IMR-90 (cell line): ENCODE measurements around the gene CASK. TPM values are rescaled to one million over a fixed set of nuclear protein-coding genes. Genes with fewer than 3 reads are reported as not detected.
"Not testable (repeated sequence)": the region's sequence is repeated elsewhere in the genome, so short reads cannot be mapped to it uniquely, and the experiment has no call there.

Experiments
- ATAC-seq: fragments of 200-7000 bp; cut with Tn5 transposase; 2 replicates; pipeline ENCODE4 v1.9.1; 2020; ENCODE audit warnings: low read depth, mild to moderate bottlenecking, moderate library complexity
- BruUV-seq: library from RNA; stranded (reverse); fragments of 400-500 nt; replicated peaks from 2 replicates; lab custom pipeline; 2021; lab: Mats Ljungman, UMichigan
- CTCF ChIA-PET: fragments of 300-600 bp; formaldehyde crosslinking; extraction: SDS; loops from one replicate; lab custom pipeline; 2021; ENCODE audit warnings: antibody characterized with exemption; lab: Yijun Ruan, JAX
- POLR2A ChIA-PET: fragments of 300-600 bp; sonication (Branson Sonifier 250); formaldehyde crosslinking; loops from one replicate; lab custom pipeline; 2022; ENCODE audit warnings: antibody characterized with exemption; ENCODE audit not compliant: unreplicated experiment; lab: Charles Lee
- DNase-seq: peaks from one replicate; pipeline ENCODE4 v3.0.0; 2013
- H2AFZ ChIP-seq: replicated peaks from 2 replicates; pipeline ENCODE3; 2013; ENCODE audit warnings: low read length, mild to moderate bottlenecking; ENCODE audit not compliant: poor library complexity
- H2AK5ac ChIP-seq: 2 replicates; pipeline ENCODE4 v1.6.1; 2013; ENCODE audit warnings: low read depth, low read length, inconsistent platforms
- H2AK9ac ChIP-seq: replicated peaks from 2 replicates; pipeline ENCODE3; 2013; ENCODE audit warnings: mild to moderate bottlenecking, low read depth, low read length, moderate library complexity; ENCODE audit not compliant: poor library complexity
- H2BK120ac ChIP-seq: 2 replicates; pipeline ENCODE4 v1.6.1; 2013; ENCODE audit warnings: low read depth, low read length, inconsistent platforms
- H2BK15ac ChIP-seq: 3 replicates; pipeline ENCODE4 v1.6.1; 2013; ENCODE audit warnings: low read depth, low read length, inconsistent platforms
- H2BK20ac ChIP-seq: 2 replicates; pipeline ENCODE4 v1.6.1; 2013; ENCODE audit warnings: low read depth, mild to moderate bottlenecking, inconsistent platforms, low read length, moderate library complexity
- H2BK5ac ChIP-seq: 2 replicates; pipeline ENCODE4 v1.6.1; 2013; ENCODE audit warnings: mild to moderate bottlenecking, low read depth, low read length, inconsistent platforms; ENCODE audit not compliant: poor library complexity, severe bottlenecking
- H3K14ac ChIP-seq: replicated peaks from 2 replicates; pipeline ENCODE4 v1.6.1; 2013; ENCODE audit warnings: low read depth, low read length, inconsistent platforms
- H3K18ac ChIP-seq: 2 replicates; pipeline ENCODE4 v1.6.1; 2013; ENCODE audit warnings: low read depth, low read length, control low read depth
- H3K23ac ChIP-seq: 2 replicates; pipeline ENCODE4 v1.6.1; 2013; ENCODE audit warnings: low read depth, low read length, inconsistent platforms
- H3K27ac ChIP-seq: 2 replicates; pipeline ENCODE4 v1.5.1; 2013; ENCODE audit warnings: mild to moderate bottlenecking, control low read depth, low read length; ENCODE audit not compliant: insufficient read depth
- H3K27me3 ChIP-seq: 2 replicates; pipeline ENCODE4 v1.6.1; 2013; ENCODE audit warnings: low read length; ENCODE audit not compliant: control insufficient read depth, insufficient read depth
- H3K36me3 ChIP-seq: 2 replicates; pipeline ENCODE4 v1.6.1; 2013; ENCODE audit warnings: low read length, mixed read lengths; ENCODE audit not compliant: control insufficient read depth, insufficient read depth
- H3K4ac ChIP-seq: 2 replicates; pipeline ENCODE4 v1.6.1; 2013; ENCODE audit warnings: low read depth, low read length, inconsistent platforms
- H3K4me1 ChIP-seq: 2 replicates; pipeline ENCODE4 v1.6.1; 2013; ENCODE audit warnings: low read length, mixed read lengths; ENCODE audit not compliant: control insufficient read depth, insufficient read depth
- H3K4me2 ChIP-seq: 2 replicates; pipeline ENCODE4 v1.6.1; 2013; ENCODE audit warnings: low read depth, mild to moderate bottlenecking, control low read depth, low read length, moderate library complexity
- H3K4me3 ChIP-seq: 2 replicates; pipeline ENCODE4 v1.5.1; 2013; ENCODE audit warnings: low read depth, mild to moderate bottlenecking, control low read depth, low read length, moderate library complexity; ENCODE audit not compliant: insufficient read depth
- H3K56ac ChIP-seq: 2 replicates; pipeline ENCODE4 v1.6.1; 2013; ENCODE audit warnings: low read length, inconsistent platforms; ENCODE audit not compliant: insufficient read depth; ENCODE audit errors: extremely low read depth
- H3K79me1 ChIP-seq, 2 experiments: 2 replicates each; pipeline ENCODE4 v1.6.1; 2013; ENCODE audit warnings: low read length in 2 of 2, inconsistent platforms in 1 of 2, low read depth in 1 of 2
- H3K9ac ChIP-seq: 2 replicates; pipeline ENCODE4 v1.6.1; 2013; ENCODE audit warnings: low read depth, low read length, control low read depth
- H3K9me1 ChIP-seq: 2 replicates; pipeline ENCODE4 v1.6.1; 2013; ENCODE audit warnings: low read length, inconsistent platforms; ENCODE audit not compliant: insufficient read depth
- H3K9me3 ChIP-seq: 2 replicates; pipeline ENCODE4 v1.6.1; 2013; ENCODE audit warnings: low read length; ENCODE audit not compliant: control insufficient read depth, insufficient read depth
- H4K20me1 ChIP-seq: 2 replicates; pipeline ENCODE4 v1.6.1; 2013; ENCODE audit warnings: low read length, inconsistent platforms; ENCODE audit not compliant: insufficient read depth
- H4K5ac ChIP-seq: 2 replicates; pipeline ENCODE4 v1.6.1; 2013; ENCODE audit warnings: mild to moderate bottlenecking, low read depth, low read length, control low read depth
- H4K8ac ChIP-seq, 2 experiments: 2 replicates each; pipeline ENCODE4 v1.6.1; 2013; ENCODE audit warnings: low read depth in 2 of 2, low read length in 2 of 2, control low read depth in 1 of 2, inconsistent platforms in 1 of 2
- H4K91ac ChIP-seq: 2 replicates; pipeline ENCODE4 v1.6.1; 2013; ENCODE audit warnings: low read depth, low read length, inconsistent platforms; ENCODE audit not compliant: insufficient read depth
- CEBPB ChIP-seq: IDR thresholded peaks from 2 replicates; pipeline ENCODE4 v1.6.1; 2012; ENCODE audit warnings: low read depth, low read length, improper control_type of control experiment
- WGBS, 2 experiments: methylation state at CpG; one replicate each; pipeline versions ENCODE4 v1.1.5 to v1.1.7; 2013; ENCODE audit warnings: missing lambda C conversion rate in 2 of 2; ENCODE audit not compliant: insufficient read length in 1 of 2; ENCODE audit errors: extremely low coverage in 2 of 2; 5-methylcytosine and 5-hydroxymethylcytosine counted together
- dilution Hi-C: fragments of 300-500 bp; cut with HindIII; formaldehyde crosslinking; loops from one replicate; pipeline ENCODE4 v1.14.3; 2018; ENCODE audit warnings: low sequenced_read_pairs; ENCODE audit not compliant: unreplicated experiment
- in situ Hi-C: fragments of 300-500 bp; cut with MboI; formaldehyde crosslinking; loops from 3 replicates; pipeline ENCODE4 v1.14.3; 2019; ENCODE audit warnings: low sequenced_read_pairs, inconsistent platforms, mixed read lengths
- intact Hi-C: fragments of 100-400 bp; cut with micrococcal nuclease; formaldehyde crosslinking; loops from 2 replicates; pipeline ENCODE4 v1.10.0; 2022
- polyA plus RNA-seq, 3 experiments: library from polyadenylated mRNA; depleted of rRNA; stranded (reverse); fragments of >200 nt; gene quantifications; 2 replicates each; pipeline ENCODE4 v1.2.3, GENCODE V29; 2012; ENCODE audit warnings: low replicate concordance in 1 of 3
- total RNA-seq: library from RNA; depleted of rRNA; stranded (reverse); fragments of >200 nt; gene quantifications from 2 replicates; pipeline ENCODE4 v1.2.3, GENCODE V29; 2012
- TF ChIP-seq, protein P1 (sequence below): fragments of 150-350 bp; IDR thresholded peaks from 2 replicates; pipeline ENCODE4 v1.6.1; 2017; ENCODE audit warnings: mild to moderate bottlenecking, antibody characterized with exemption, low read length, low read depth

Gene CASK
- total and polyA plus RNA-seq, 2 of the 4 experiments (the other 2 are of a cell fraction), result 9.4 to 17.7 TPM

DNA sequence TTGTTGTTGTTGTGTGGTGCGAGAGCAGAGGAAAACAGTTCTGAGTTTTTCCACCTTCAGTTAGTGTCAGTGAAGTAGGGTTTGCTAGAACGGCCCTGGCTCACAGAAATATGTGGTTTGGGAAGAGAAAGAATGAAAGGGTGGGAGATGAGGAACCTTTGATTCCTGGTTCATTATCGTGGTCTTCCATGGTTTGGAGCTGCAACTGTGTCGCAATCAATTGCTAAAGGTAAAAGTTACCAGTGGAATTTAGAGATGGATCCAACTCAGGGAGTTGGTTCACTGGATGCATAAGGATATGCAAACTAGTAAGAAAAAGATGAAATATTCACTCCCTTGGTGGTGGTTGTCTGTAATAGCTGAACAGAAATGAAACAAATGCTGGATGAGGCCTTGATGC is 270.2 kb downstream of the CASK start:
- intact Hi-C loops (no loop called here), dilution Hi-C loops (no loop called here), in situ Hi-C loops (no loop called here)
- WGBS, 2 experiments, result 67% methylated on average over 3 of the region's 4 CpGs; no CpG with 5 or more reads in 1 of the 2 experiments
- no TSS peak for BruUV-seq
- H2BK15ac ChIP-seq, result no peak overlapping the region
- no peak overlapping the region for H3K4me2 ChIP-seq
- no peak overlapping the region for H3K56ac ChIP-seq
- H3K23ac ChIP-seq, result no peak overlapping the region
- H3K9me1 ChIP-seq, result peaks cover 5% of the 10 kb centered on the region; the same call in 1 of the 2 replicates
- no peaks in the 10 kb centered on the region for H3K79me1 ChIP-seq
- H3K27ac ChIP-seq, result no peak overlapping the region
- H3K9me3 ChIP-seq, result no peaks in the 10 kb centered on the region
- H3K4me3 ChIP-seq, result no peak overlapping the region
- H3K4me1 ChIP-seq, result peaks cover 2% of the 10 kb centered on the region
- H2AK5ac ChIP-seq, result no peak overlapping the region
- H2AK9ac ChIP-seq, result no peak overlapping the region
- H4K8ac ChIP-seq, result no peak overlapping the region
- DNase-seq (no peak), ATAC-seq (no peak)
- peaks cover 5% of the 10 kb centered on the region; the same call in 1 of the 2 replicates for H3K36me3 ChIP-seq
- H3K4ac ChIP-seq, result no peak overlapping the region
- no peak overlapping the region for H3K9ac ChIP-seq
- no peak overlapping the region for H3K14ac ChIP-seq
- TF ChIP-seq, protein P1, sequence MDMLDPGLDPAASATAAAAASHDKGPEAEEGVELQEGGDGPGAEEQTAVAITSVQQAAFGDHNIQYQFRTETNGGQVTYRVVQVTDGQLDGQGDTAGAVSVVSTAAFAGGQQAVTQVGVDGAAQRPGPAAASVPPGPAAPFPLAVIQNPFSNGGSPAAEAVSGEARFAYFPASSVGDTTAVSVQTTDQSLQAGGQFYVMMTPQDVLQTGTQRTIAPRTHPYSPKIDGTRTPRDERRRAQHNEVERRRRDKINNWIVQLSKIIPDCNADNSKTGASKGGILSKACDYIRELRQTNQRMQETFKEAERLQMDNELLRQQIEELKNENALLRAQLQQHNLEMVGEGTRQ, result no peak
- peak; percentile 76 for TF ChIP-seq CEBPB
- CTCF ChIA-PET, result no interaction called here
- H4K5ac ChIP-seq, result no peak overlapping the region
- no peak overlapping the region for H2BK20ac ChIP-seq
- H2BK5ac ChIP-seq, result no peak overlapping the region
- H3K18ac ChIP-seq, result no peak overlapping the region
- no peak overlapping the region for H2BK120ac ChIP-seq
- H4K91ac ChIP-seq, result no peak overlapping the region
- no peaks in the 10 kb centered on the region for H4K20me1 ChIP-seq
- POLR2A ChIA-PET, result no interaction called here
- no peak overlapping the region for H2AFZ ChIP-seq
- H3K27me3 ChIP-seq, result no peaks in the 10 kb centered on the region

DNA sequence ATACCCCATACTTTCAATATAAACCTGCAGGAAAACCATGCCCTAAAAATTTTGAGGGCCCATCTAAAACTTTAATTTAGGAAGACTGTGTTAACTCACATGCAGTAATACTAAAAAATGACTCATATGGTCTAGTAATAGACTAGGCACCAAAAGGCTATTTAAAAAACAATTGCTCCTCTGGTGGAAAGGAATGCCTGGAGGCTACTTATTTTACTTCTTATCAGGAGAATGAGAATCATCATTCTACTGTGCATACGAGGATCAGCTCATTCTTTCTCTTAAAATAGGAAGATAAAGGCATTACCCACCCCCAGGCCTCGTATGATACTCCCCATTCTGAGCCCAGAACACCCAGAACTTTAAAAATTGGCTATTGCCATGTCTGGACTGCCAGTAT is 277.2 kb downstream of the CASK start:
- H3K36me3 ChIP-seq, H2AFZ ChIP-seq, DNase-seq, H3K27ac ChIP-seq, H3K18ac ChIP-seq, dilution Hi-C loops, H3K9me3 ChIP-seq, H4K8ac ChIP-seq, H2BK20ac ChIP-seq, H3K27me3 ChIP-seq, H3K4me2 ChIP-seq, H3K14ac ChIP-seq, ATAC-seq, H3K9me1 ChIP-seq, H2AK5ac ChIP-seq, CTCF ChIA-PET, H4K5ac ChIP-seq, H3K9ac ChIP-seq, H2BK120ac ChIP-seq, H2BK5ac ChIP-seq, intact Hi-C loops, BruUV-seq, H2BK15ac ChIP-seq, H3K79me1 ChIP-seq, H4K91ac ChIP-seq, H4K20me1 ChIP-seq, POLR2A ChIA-PET, H3K4ac ChIP-seq, H3K56ac ChIP-seq, H3K4me3 ChIP-seq, H2AK9ac ChIP-seq, H3K23ac ChIP-seq, H3K4me1 ChIP-seq, in situ Hi-C loops: not testable (repeated sequence)
- no CpG with 5 or more reads among the region's 2 CpGs for WGBS, 2 experiments
